NAMALWA (cell line): ENCODE measurements around the gene ZMAT5.
A peak's percentile ranks its signal among the peaks of the same experiment; 100 is the strongest.

Experiments
- DNase-seq: peaks from one replicate; pipeline ENCODE4 v3.0.0-alpha.2; 2015; ENCODE audit warnings: low spot score

The ZMAT5 gene

DNA sequence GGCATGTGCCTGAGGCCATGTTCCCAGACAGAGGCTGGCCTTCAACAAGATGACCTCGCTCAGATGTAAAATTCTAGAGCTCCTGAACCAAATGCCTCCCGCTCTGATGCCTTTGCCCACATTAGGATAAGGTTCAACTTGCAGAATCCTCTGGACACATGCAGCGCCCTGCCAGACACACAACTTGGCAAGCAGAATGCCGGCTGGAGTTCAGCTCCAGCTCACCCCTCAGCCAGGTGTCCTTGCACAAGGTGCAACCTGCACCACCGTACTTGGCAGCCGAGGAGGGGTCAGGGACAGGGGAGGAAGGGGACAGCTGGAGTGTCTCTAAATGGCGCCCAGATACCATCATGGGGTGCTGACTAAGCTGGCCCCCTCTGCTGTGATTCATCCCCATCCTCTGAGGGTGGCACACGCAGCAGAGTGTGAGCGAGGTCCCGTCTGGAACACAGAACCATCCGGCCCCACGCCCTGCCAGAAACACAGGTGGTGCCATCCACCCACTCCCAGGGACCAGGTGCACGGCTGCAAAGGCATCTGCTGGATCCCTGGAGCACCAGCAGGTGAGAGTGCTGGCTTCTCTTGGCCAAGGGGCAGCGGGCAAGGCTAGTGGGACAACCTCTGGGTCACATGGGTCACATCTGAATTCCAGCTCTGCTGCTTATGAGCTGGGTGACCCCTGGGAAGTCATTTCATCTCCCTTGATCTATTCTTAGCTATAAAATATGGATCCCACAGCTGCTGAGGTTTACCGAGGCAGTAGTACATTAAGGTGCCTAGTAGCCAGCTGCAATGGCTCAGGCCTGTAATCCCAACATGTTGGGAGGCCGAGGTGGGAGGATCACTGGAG lies 12.8 kb downstream of the ZMAT5 start:
- no peak for DNase-seq

DNA sequence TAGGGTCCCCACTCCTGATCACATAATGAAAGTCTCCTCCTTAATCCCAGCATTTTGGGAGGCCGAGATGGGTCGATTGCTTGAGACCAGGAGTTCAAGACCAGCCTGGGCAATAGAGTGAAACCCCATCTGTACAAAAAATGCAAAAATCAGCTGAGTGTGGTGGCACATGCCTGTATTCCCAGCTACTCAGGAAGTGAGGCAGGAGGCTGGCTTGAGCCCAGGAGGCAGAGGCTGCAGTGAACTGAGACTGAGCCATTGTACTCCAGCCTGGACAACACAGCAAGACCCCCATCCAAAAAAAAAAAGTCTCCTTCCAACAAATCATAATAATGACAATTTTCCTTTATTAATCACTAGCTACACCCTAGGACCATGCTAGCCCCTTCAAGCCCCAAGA lies 15.1 kb downstream of the ZMAT5 start:
- DNase-seq = no peak

DNA sequence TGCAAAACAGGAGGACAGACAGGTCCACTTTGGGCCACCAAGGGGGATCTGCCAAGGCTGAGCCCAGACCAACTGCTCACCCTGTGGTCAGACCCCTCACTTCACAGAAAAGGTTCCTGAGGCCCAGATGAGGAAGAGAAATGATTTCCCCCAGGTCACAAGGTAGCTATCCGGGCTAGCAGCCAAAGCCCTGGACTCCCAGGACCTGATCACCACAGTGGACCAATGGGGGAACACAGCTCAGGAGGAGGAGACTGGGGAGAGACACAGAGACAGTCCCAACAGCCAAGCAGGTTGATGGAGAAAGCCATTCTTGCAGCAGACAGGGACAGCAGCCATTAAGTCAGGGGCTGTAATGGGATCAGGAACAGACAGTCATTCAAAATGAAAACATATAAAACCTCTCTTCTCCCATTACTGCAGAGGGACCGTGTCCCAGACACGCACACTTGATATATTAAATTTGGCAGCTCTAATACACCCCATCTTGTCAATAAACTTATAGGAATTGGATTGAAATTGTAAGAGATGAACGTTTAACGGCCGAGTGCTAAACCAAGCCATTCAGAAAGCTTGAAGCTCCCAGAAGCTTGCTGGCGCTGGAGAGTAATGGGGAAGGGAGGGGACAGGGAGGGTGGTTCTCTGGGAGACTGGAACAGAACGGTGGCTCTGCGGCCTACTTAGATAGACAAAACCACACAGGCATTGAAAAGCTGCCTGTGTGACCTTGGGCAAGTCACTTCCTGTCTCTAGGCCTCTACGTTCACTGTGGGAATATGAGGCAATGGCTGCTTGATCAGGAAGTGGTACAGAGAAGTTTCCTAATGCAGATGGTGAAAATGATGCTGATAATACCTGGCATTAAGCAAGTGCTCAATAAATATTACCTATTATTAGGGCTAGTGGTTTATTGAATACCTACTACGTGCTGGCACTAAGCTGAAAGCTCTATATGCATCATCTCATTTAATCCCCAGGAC lies 16.0 kb downstream of the ZMAT5 start:
- no peak for DNase-seq

DNA sequence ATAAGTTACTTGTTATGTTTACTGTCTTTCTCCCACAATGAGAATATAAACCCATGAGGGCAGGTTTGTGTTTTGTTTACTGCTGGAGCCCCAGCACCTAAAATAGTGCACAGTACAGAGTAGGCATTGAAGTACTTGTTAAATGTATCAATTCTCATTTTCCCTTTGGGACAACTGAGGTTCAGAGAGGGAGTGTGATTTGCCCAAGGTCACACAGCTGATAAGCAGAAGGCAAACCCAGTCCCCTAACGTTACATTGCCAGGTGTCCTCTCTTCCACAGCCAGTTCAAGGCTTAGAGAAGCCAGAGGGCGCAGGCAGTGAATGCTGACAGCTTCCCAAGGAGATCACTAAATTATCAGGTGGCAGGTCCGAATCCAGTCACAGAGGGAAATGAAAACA lies 16.8 kb downstream of the ZMAT5 start:
- no peak for DNase-seq

DNA sequence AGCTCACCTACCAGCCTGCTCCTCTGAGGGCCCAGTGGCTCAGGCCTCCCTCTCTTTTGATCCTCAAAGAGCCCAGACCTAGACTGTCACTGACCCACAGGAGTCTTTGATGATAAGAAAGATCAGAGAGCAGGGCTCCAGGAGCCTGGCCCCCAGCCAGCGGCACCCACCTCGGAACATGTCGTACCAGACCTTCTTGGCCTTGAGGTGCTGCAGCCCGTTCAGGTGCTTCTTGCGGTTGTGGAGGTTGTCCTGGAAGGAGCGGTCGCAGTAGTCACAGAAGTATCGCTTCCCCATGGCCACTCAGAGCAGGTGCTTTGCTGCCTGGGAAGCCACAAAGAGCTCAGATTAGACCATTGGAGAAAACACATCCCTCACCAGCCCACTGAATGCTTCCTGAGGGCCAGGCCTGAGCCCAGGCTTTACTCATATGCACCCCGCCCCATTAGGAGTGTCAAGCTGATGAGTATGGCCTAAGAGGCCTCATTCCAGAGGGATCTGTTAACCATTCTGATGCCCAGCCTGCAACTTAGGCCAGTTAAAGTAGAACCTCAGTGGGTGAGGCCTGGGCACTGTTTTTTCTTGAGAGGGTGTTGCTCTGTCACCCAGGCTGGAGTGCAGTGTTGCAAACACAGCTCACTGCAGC lies 18.4 kb downstream of the ZMAT5 start:
- no peak for DNase-seq

DNA sequence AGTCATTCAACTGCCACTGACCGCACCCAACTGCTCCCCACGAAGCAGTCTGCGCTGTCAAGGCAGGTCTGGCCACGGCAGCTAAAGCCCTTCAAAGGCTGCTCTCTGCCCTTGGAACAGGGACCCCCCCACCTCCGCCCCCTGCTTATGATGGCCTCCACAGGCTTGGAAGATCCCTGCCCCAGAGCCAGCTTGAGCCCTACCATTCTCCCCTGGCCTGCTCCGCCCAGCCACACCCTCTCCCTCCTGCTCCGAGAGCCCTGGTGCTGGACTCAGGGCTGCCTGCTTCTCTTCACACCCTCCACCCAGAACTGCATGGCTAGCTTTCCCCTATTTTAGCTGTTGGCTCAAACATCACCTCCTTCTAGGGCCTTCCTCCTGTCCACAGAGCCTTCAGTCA lies 19.0 kb downstream of the ZMAT5 start:
- no peak for DNase-seq

DNA sequence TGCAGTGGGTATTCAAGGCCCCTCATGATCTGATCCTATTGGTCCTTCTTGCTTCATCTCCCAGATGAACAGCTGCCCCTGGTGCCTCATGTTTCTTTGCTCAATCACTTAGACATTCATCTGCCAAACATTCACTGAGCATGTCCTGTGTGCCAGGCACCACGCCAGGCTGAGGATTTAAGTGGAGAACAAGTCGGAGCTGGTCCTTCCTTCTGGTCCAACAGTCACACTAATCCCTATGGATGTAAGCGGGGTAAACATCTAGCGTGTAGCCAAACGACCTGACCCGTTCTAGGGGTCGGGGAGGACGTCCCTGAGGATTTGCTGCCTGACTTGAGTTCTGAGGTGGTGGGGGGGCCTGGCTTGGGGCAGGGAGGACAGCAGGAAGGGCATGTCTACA lies 21.9 kb downstream of the ZMAT5 start:
- DNase-seq = no peak

DNA sequence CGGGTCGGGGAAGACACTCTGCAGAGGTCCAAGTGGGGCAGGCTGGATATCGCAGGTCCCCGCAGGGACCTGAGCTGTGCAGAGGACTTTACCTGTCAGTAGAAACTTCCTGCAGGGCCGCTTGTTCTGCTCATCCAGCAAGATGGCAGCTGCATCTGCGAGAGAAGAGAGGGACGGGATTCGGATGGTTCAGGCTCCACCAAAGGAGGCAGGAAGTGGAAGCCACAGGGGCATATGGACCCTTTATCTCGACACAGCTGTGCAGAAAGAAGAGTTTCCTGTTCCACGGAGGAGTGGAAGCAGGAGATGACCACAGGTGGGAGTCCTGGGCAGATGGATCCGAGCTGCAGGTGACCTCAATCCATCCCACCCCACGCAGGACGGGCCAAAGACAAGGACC lies 24.5 kb downstream of the ZMAT5 start:
- DNase-seq = no peak

DNA sequence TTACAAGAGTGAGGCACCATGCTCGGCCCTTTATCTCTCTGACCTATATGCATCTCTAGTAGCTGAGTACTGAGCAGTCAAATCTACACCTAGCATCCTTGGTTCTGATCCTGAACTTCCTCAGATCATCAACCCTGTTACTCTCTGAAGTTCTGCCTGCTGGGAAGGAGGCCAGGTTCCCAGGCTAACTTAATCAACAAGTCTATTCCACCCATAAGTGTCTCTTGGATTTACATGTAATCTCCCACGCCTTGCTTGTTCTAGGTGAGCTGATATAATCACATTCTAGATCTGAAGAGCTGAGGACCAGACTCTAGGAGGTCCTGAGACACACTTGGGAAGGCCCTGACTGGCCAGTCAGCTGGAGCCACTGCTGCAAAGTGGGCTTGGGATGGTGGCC lies 24.9 kb downstream of the ZMAT5 start:
- DNase-seq = no peak

DNA sequence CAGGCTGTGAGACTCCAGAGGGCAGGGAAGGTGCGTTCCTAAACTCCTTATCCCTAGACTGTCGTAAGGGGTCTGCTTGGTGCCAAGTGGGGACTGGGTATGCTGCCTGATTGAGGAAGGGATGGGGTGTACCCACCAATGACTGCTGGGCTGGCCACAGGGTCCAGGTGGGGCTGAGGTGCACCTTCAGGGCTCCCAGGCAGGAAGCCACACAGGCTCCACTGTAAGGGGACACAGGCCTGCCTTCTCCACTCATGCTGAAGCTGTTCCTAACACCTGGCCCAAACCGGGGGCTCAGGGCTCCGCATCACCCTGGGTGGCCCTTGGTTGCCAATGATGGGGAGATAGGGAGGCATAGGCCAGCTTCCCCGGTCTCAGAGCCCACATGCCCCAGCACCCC lies 26.6 kb downstream of the ZMAT5 start:
- DNase-seq = no peak

DNA sequence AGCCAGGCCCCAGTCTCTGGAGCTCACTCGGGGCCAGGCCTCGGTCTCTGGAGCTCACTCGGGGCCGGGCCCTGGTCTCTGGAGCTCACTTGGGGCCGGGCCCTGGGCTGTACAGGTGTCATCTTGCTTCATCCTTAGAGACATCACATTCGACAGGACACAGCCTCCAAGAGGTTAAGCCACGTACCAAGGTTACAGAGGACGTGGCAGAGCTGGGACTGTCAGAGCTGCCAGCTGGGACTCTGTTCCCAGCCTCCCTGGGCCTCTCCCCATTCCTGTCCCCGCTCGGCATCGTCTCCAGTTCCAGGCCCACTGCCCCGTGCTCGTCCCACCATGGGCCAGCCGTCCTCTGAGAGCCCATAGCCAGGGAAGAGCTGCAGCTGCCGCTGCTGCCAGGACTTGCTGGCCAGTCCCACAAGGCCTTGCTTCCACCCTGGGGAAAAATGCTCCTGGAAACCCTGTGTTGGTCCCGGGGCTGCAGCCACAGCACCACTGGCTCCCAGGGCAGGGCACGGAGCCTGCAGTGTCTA lies 27.4 kb downstream of the ZMAT5 start:
- no peak for DNase-seq

DNA sequence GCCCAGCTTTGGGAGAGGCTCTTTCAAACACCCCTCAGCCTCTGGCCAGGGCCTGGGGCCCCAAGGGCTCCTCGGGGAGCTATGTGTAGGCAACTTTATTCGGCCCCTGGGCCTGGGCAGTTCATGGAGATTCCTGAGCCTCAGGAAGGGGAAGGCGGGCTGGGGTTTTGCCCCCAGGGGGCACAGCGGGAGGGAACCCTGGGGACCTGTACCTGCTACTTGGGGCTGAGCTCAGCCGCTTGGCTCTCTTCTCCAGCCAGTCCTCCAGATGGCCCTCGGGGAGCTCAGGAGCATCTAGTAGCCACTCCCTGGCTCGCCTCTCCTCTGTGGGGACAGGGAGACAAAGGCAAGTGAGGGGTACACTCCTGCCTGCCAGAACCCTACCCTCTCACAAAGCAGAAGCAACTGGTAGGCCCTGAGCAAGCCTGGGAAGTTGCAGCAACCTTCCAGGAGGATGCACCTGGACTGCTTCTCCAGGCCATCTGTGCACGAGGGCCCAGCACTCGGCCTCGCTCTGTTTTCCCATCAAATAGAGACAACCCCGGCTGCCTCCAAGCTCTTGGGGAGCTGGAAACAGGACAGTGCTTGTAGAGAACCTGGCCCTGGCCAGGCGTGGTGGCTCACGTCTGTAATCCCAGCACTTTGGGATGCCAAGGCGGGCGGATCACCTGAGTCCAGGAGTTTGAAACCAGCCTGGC lies 28.5 kb downstream of the ZMAT5 start:
- no peak for DNase-seq

DNA sequence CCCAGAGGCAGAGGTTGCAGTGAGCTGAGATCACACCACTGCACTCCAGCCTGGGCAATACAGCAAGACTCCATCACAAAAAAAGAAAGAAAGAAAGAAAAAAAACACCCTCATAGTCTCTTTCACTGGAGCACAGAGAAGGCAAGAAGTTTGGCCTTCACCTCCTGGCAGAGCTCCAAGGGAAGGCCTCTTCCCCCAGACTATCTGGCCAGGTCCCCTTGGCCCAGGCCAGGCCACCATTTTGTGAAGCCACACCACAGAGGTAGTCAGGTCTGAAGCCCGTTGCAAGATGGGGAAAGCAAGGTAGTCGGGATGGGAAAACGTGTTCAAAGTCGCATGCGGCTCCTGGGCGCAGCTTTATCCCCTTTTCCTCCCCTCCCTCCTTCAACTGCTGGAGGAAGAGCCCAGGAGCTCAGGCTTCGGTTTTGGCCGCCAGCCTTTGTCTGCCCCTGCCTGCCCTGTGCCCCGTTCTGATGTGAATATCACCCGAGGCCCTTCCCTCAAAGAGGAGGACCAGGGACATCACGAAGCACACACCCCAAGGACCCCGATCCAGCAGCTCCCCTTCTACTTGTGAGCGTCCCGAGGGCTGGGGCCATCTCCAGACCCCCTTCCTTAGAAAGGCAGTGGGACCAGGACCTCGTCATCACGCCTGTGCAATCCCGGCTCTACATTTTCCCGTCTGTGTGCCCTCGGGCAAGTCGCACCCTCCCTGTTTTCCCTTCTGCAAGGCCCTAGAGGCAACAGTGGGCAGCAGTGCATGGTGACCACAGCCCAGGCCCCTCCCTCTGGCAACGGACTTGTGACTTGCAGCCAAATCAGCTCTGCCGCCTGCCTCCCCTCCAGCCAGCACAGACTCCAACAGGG lies 29.3 kb downstream of the ZMAT5 start:
- no peak for DNase-seq

DNA sequence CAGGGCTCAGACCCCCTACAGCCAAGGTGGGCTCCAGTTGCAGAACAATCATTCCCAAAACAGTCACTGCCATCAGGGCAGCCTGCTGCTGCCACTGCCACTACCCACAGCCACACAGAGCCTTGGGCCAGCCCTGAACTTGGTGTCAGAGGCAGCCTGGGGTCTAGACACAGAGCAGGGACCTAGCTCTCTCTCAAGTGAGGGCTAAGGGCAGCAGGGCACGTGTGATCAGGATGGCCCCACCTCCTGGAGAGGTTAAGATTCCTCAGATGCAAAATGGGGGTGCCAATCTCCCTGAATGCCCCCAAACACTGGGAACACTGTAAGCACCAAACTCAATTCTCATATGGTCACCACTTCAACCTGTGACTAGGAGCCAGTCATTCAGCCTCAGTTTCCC lies 31.4 kb downstream of the ZMAT5 start:
- DNase-seq = no peak

DNA sequence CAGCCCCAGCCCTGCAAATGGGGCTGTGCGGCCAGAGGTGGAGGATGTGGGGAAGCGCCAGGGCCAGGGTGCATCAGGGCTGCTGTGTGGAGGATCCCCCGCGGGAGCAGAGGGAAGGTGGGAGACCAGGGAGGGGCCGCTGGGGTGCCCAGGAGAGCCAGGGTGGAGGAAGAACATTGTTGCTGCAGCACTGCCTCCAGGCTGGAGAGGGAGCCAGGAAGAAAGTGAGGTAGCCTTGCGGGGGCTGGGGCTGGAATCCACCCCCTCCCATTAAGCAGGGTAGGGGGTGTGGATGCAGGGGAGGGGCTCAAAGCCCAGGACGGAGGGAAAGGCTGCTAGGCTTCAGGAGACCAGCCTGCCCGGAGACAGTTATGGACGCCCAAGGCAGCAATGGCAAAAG lies 32.0 kb downstream of the ZMAT5 start:
- DNase-seq = no peak

DNA sequence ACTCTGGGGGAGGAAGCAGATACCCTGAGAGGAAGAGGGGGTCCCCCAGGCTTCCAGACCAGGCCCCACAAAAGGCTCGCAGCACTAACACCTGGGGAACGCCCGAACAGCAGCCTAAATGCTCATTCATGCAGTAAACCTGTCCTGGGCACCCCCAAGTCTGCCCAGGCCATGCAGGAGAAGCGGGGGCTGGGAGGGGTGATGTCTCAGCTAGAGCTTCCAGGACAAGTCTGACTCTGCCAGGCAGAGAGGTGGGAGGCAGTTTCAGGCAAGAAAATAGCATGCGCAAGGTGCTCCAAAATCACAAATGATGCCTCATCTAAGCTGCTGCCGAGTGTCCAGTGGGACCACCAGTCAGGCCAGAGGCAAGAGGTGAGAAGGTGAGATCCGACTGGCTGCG lies 32.4 kb downstream of the ZMAT5 start:
- DNase-seq = no peak

DNA sequence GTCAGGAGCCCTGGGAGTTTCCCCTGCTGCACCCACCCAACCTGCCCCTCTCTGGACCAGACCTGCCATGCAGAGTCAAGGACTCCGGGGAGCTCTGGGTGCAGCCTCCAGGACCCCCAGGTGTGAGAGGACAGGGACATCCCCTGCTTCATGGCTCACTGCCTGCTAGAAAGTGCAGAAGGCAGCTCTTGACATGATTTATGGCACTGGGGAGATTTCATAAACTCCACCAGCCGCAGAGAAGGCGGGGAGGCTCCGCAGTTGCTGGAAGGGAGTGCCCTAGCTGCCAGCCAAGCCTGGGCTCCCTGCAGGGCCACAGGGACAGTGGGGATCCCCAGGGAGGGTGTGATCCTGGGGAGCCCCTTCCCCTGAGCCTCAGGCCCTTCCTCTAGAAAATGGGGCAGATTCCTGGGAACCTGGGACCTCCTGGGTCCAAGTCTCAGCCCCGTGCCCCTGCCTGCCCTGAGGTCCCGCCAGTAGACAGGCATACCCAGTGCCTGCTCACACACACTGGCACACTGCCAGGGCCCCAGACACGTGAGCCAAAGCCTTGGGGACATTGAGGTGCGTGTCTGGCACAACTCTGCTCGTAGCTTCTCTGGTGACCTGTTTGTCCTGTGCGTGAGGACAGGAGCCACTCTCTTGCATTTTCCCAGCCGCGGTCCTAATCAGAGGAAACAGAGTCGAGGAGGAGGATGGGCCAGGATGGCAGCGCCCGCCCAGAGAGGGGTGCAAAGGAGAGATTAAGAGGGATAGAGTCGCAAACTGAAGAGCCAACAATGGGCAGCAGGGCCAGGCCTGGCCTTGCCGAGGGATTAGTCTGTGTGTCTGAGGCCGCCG lies 33.2 kb downstream of the ZMAT5 start:
- peak; percentile 22 for DNase-seq

DNA sequence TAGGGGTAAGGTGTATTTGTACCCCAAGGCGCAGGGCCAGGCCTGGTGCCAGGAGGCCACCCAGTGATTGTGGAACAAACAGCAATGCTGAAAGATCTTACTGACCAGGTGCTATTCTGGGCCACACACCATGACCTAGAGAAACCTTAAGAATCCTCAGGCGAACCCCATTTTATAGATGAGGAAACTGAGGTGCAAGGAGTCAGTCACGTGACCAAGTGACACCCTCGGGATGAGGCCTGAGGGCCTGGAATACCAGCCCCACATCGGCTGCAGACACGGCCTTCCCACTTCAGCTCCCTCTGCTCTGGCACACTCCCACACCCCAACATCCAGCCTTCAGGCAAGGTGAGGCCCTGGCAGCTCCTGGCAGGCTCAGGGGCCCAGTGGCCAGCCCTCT lies 33.9 kb downstream of the ZMAT5 start:
- DNase-seq = no peak

DNA sequence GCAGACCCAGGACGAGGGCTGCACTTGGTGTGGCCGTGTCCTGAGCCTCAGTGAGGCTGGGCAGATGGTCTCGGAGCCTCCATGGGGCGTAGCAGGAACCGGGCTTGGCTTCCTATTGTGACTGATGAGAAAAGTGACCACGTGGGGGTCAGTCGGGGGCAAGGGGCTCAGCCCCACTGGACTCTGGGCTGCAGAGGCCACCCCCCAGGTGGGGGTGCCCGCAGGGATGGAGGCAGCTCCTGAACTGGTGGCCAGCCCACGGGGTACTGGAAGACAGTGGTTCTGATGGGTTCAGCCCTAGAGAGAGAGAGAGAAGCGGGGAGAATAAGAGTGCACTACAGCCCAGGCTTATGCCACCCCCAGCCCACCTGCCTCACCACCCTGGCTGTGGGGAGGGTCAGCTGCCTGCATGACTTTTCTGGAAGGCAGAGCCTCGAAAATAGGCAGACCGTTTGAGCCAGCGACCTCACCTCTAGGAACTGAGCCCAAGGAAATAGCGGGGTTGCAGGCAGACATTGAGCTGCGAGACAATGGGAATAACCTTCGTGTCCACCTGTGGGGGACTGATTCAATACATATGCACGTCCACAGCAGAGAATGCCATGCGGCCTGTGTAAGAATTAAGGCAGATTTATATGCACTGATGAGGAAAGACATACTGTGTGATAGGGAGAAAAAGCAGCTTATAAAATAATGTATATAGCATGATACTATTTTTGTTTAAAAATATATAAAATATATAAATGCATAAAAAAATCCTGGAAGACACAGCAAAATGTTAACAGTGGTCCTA lies 35.6 kb downstream of the ZMAT5 start:
- no peak for DNase-seq
